Spinal cord (tissue), 10 donors: ENCODE data around the gene BPIFB2. TPM values are rescaled to one million over a fixed set of nuclear protein-coding genes. Genes with fewer than 3 reads are reported as not detected.
A peak's percentile ranks its signal among the peaks of the same experiment; 100 is the strongest.

Experiments used
- DNase-seq, 6 donors: peaks; one replicate each; pipeline versions ENCODE4 v3.0.0 to v3.0.0-alpha.2; 2013 to 2015; ENCODE audit warnings: low spot score in 6 of 6, low read depth in 4 of 6
- H3K27ac ChIP-seq: one replicate; pipeline ENCODE4 v1.5.1; 2013; ENCODE audit warnings: low read depth, low read length, control low read depth
- H3K27me3 ChIP-seq: one replicate; pipeline ENCODE4 v1.6.1; 2013; ENCODE audit warnings: low read length; ENCODE audit not compliant: control insufficient read depth, insufficient read depth
- H3K36me3 ChIP-seq: one replicate; pipeline ENCODE4 v1.6.1; 2013; ENCODE audit warnings: low read length; ENCODE audit not compliant: control insufficient read depth, insufficient read depth
- H3K4me1 ChIP-seq: one replicate; pipeline ENCODE4 v1.6.1; 2013; ENCODE audit warnings: low read length; ENCODE audit not compliant: control insufficient read depth, insufficient read depth
- H3K4me3 ChIP-seq: one replicate; pipeline ENCODE4 v1.5.1; 2013; ENCODE audit warnings: low read depth, low read length, control low read depth
- H3K9me3 ChIP-seq: one replicate; pipeline ENCODE4 v1.6.1; 2013; ENCODE audit warnings: low read length; ENCODE audit not compliant: control insufficient read depth, insufficient read depth
- WGBS: methylation state at CpG from one replicate; pipeline ENCODE4 v1.1.5; 2013; ENCODE audit warnings: missing lambda C conversion rate; ENCODE audit not compliant: insufficient coverage; 5-methylcytosine and 5-hydroxymethylcytosine counted together
- polyA plus RNA-seq, 2 donors: library from polyadenylated mRNA; unstranded; fragments of 120-200 nt; gene quantifications; one replicate each; pipeline ENCODE4 v1.2.1, GENCODE V29; 2013; ENCODE audit not compliant: insufficient read length in 2 of 2
- total RNA-seq, 2 donors: library from RNA; depleted of rRNA in 1 of 2; stranded (reverse); fragments of 120-200 nt in 1 of 2; fragments of >200 nt in 1 of 2; gene quantifications; one replicate each; pipeline versions ENCODE4 v1.2.3 to v1.2.4, GENCODE V29; 2013 to 2014
- donor health status: healthy.

BPIFB2 gene
- total and polyA plus RNA-seq, 4 donors = 0.11 TPM; not detected in 3

DNA sequence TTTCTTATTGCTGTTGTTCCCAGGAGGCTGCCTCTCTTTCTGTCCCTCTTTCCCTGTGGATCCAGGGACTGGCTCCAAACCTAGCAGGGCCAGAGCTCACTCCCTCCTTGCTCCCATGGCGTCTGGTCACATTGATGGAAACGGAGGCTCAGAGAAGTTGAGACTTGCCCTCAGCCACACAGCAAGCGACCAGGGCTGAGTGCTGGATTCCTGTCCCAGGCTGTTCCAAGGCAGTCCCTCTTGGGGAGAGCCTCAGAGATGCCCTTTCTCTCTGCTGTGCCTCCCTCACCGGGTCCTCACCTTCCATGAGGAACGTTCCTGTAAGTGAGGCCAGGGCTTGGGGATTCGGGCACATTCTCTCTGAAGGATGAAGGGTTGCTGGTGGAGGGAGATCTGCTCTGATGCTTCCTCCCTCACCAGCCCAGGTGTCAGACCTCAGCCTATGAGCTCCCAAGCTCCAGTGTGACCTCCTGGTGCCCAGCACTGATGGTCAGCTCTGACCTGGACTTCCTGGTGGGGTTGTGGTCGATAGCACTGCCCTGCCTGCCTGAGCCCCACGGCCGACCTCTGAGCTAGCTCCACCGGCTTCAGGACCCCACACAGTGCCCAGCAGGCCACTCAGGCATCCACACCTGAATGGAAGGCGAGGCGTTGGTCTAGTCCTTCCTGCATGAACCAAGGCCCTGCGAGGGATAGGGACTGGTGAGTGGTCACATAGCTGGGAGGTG lies 30.1 kb upstream of the BPIFB2 start:
- Histone ChIP-seq H3K27me3 (no peaks in the 10 kb centered on the region), H3K4me3 (no peak overlapping the region), H3K36me3 (no peaks in the 10 kb centered on the region), H3K27ac (no peak overlapping the region), H3K4me1 (peaks cover 40% of the 10 kb centered on the region), H3K9me3 (no peaks in the 10 kb centered on the region)
- DNase-seq = no peak
- 89% methylated on average over 10 of the region's 13 CpGs for WGBS

DNA sequence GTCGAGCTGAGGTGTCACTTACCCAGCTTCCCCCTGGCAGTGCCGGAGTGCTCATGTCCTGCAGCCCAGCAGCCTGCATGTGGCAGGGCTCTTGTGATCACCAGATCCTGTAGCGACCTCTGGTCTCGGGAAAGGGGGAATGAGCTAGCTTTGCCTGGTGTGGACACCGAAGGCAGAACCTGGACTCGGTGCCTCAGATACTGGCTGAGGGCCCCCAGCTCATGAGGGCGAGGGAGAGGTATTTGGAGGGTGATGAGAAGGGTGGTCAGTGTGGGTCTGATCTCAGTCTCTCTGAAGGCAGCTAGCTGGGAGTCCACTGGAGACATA lies 29.5 kb upstream of the BPIFB2 start:
- no peaks in the 10 kb centered on the region for H3K9me3 ChIP-seq
- no peak overlapping the region for H3K27ac ChIP-seq
- H3K4me3 ChIP-seq = no peak overlapping the region
- H3K4me1 ChIP-seq = peaks cover 40% of the 10 kb centered on the region
- H3K36me3 ChIP-seq = no peaks in the 10 kb centered on the region
- H3K27me3 ChIP-seq = no peaks in the 10 kb centered on the region
- DNase-seq = no peak
- WGBS = 94% methylated on average over 7 of the region's 7 CpGs

DNA sequence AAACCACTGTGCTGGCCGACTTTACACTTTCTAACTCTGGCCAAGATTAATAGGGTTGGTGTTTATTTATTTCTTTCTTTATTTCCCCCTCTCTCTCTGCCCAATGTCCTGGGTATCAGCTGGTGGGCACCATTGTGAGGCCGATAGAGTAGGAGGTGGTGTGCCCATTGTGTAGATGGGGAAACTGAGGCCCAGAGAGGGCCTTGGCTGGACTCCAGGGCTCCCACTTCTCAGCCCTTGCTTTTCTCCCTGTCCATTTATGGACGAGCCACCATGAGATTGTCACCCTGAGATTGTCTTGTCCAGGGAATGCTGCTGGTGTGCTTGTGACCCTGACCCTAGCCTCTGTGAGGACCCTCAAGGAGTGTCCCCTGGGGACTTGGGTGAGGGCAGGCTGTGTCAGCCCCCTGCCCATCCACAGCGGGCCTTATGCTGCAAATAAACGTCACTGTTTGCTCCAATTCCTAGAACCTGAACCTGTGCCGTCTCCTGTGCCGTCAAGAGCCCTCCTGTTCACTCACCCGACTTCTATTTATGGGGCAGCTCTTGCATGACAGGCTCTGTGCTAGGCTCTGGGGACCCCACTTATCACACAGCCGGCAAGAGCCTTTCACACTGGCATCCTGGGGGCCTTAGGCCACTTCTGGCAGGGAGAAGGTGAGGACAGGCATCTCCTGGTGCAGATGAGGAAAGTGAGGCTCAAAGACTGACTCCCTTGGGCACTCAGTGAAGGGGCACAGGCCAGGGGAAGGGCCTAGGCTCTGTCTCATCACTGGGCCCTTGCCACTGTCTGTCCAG lies 28.1 kb upstream of the BPIFB2 start:
- WGBS = 84% methylated on average over 5 of the region's 9 CpGs
- Histone ChIP-seq H3K27ac (peak overlapping the region; percentile 86), H3K9me3 (no peaks in the 10 kb centered on the region), H3K36me3 (no peaks in the 10 kb centered on the region), H3K4me1 (peaks cover 52% of the 10 kb centered on the region), H3K27me3 (no peaks in the 10 kb centered on the region), H3K4me3 (no peak overlapping the region)
- no peak for DNase-seq

DNA sequence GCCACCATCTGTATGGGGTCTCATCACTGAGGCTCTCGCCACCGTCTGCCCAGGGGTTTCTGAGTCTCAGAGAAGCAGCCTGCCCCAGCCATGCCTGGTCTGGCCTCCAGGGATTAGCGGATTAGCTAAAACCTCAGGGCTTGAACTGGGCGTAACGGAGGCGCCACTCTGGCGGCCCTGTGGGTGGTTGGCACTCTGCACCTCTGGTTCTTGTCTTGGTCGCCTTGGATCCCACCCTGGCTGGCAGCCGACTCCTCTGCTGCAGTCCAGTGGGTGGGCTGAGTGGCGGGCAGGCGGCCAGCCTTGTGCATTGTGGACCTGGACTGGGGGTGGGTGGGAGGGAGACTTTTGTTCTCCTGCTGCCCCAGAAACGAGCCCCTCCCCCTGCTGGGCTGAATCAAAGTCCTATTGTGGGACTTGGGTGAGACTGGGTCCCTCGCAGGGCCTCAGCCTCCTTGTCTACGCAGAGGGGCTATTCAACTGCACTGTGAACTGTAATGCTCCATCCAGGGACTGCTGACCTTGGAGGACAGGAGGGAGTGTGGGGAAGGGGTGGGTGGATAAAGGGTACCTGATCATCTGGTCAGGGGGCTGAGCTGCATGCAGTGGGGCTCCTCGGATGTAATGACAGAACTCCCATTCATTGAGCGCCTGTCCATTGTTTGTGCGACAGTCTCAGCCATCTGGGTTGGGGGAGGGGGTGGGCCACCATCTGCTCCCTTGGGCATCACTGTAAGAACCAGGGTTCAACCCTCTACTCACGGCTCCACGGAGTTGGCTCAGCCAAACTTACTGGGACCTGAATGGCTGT lies 27.2 kb upstream of the BPIFB2 start:
- Histone ChIP-seq H3K4me1 (peaks cover 60% of the 10 kb centered on the region), H3K36me3 (no peaks in the 10 kb centered on the region), H3K4me3 (no peak overlapping the region), H3K27ac (peak overlapping the region; percentile 86), H3K27me3 (no peaks in the 10 kb centered on the region), H3K9me3 (no peaks in the 10 kb centered on the region)
- WGBS = 22% methylated on average over 15 of the region's 19 CpGs
- DNase-seq = peak; percentile 54 to 94 (median 79)

DNA sequence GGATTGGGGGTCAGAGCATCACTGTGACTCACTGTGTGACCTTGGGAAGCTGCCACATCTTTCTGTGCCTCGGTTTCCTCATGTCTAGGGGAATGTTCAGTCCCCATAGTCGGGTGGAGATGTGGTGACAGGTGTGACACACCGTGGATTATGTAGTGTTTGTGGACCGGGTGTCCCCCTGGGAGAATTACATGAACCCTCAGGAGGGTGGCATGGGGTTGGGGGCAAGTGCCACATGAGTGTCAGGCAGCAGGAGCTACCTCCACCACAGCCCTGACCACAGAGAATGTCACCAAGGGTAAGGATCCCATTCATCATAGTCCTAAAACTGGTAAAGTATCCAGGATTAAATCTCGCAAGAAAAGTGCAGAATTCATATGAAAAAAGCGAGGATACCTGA lies 26.5 kb upstream of the BPIFB2 start:
- DNase-seq = no peak
- Histone ChIP-seq H3K9me3 (no peaks in the 10 kb centered on the region), H3K36me3 (no peaks in the 10 kb centered on the region), H3K27ac (peak overlapping the region; percentile 85), H3K4me3 (no peak overlapping the region), H3K4me1 (peaks cover 66% of the 10 kb centered on the region), H3K27me3 (no peaks in the 10 kb centered on the region)
- 65% methylated on average over 6 of the region's 6 CpGs for WGBS

DNA sequence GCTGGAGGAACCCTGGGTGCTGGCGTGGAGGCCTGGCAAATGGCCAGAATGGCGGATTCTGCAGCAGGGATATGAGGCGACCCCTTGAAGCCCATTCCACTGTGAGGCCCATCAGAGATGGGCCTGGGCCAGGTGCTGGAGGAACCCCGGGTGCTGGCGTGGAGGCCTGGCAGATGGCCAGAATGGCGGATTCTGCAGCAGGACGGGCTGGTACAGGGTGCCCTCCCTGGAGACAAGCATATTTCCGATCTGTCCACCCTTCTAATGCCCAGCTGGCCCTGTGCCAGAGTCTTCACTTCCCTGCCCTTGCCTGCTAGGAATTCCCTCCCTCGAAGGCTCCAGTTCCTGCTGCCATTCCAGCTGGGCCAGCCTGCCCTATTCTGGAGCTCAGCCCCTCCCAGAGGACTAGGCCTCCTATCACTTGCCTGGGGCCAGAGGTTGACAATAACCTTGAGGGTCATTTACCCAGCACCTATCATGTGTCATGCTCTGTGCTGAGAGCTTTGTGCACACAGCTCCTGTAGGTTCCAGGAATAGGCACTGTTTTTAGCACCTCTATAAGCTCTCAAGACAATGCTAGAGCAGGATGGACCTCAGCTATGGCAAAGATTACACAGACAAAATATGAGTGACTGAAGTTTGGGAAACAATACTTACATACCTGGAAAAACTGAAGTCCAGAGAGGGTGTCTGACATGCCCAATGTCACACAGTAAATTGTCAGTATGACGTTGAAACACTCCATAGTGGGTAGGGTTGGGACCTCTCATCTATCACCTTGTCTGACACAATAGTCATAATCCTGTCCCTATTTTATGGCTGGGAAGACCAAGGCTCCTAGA lies 24.7 kb upstream of the BPIFB2 start:
- Histone ChIP-seq H3K27me3 (no peaks in the 10 kb centered on the region), H3K27ac (peak overlapping the region; percentile 91), H3K4me1 (peaks cover 71% of the 10 kb centered on the region), H3K9me3 (no peaks in the 10 kb centered on the region), H3K36me3 (no peaks in the 10 kb centered on the region), H3K4me3 (no peak overlapping the region)
- WGBS = 31% methylated on average over 9 of the region's 10 CpGs
- DNase-seq = peak in 3 of 6 donors; percentile 22 to 66 (median 64)

DNA sequence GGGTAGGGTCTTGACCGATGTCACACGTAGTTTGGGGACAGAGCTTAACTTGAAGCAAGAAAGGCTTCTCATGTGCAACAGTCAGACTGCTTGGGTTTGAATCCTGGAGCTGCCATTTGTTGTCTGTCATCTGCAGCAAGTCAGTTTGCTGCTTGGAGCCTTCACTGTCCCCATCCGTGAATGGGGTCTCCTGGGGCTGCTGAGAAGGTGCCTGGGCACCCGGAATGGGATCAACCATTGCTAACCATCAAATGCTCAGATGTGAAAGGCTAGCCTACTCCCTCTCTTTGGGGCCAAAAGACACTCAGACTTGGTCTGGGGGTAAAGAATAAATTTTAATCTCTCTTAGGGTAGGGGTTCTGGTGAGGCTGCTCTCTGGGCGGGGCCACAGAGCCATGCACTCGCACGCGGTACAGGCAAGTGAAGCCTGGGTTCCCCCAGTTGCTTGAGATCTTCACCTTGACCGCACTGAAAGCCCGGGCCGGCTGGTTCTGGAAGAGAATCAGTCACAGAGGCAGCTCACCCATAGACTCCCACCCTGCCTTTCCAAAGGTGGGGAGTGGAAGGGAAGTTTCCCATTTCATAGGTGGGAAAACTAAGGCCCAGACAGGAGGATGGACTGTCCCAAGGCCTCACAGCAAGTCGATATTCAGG lies 23.9 kb upstream of the BPIFB2 start:
- Histone ChIP-seq H3K27me3 (no peaks in the 10 kb centered on the region), H3K27ac (peak overlapping the region; percentile 91), H3K36me3 (no peaks in the 10 kb centered on the region), H3K4me3 (no peak overlapping the region), H3K4me1 (peaks cover 76% of the 10 kb centered on the region), H3K9me3 (no peaks in the 10 kb centered on the region)
- DNase-seq = no peak
- WGBS = 92% methylated on average over 9 of the region's 12 CpGs

DNA sequence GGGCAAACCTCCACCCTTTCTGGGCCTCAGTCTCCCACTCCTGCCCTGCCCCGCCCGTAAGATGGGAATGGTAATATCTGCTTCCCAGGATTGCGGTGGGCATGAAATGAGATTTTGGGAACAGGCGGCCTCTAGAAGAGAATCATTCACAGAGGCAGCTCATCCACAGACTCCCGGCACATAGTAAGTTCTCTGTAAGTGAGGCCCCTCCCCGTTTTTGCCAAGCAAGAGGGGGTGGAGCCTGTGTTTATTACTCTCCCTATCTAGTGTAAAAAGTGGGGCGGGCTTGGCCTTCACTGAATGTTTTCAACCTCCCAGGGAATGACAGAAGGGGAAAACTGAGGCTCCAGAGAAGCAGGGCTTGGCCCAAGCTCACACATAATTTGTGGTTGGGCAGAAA lies 23.3 kb upstream of the BPIFB2 start:
- WGBS = 79% methylated on average over 3 of the region's 7 CpGs
- peak in 2 of 6 donors; percentile 54 to 63 for DNase-seq
- peak overlapping the region; percentile 91 for H3K27ac ChIP-seq

More for the DNA sequence above, 23.3 kb upstream of the BPIFB2 start:
- no peaks in the 10 kb centered on the region for H3K36me3 ChIP-seq
- H3K27me3 ChIP-seq = no peaks in the 10 kb centered on the region
- H3K4me1 ChIP-seq = peaks cover 74% of the 10 kb centered on the region
- no peaks in the 10 kb centered on the region for H3K9me3 ChIP-seq
- H3K4me3 ChIP-seq = no peak overlapping the region
